CD4-positive, alpha-beta T cell treated with Interleukin-17A for 4 hours (primary cell): ENCODE data around the gene MLST8.

ENCODE experiments used
- DNase-seq: peaks from one replicate; pipeline ENCODE4 v3.0.0-alpha.2; 2020; ENCODE audit warnings: mixed read lengths

The MLST8 gene, protein sequence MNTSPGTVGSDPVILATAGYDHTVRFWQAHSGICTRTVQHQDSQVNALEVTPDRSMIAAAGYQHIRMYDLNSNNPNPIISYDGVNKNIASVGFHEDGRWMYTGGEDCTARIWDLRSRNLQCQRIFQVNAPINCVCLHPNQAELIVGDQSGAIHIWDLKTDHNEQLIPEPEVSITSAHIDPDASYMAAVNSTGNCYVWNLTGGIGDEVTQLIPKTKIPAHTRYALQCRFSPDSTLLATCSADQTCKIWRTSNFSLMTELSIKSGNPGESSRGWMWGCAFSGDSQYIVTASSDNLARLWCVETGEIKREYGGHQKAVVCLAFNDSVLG

DNA sequence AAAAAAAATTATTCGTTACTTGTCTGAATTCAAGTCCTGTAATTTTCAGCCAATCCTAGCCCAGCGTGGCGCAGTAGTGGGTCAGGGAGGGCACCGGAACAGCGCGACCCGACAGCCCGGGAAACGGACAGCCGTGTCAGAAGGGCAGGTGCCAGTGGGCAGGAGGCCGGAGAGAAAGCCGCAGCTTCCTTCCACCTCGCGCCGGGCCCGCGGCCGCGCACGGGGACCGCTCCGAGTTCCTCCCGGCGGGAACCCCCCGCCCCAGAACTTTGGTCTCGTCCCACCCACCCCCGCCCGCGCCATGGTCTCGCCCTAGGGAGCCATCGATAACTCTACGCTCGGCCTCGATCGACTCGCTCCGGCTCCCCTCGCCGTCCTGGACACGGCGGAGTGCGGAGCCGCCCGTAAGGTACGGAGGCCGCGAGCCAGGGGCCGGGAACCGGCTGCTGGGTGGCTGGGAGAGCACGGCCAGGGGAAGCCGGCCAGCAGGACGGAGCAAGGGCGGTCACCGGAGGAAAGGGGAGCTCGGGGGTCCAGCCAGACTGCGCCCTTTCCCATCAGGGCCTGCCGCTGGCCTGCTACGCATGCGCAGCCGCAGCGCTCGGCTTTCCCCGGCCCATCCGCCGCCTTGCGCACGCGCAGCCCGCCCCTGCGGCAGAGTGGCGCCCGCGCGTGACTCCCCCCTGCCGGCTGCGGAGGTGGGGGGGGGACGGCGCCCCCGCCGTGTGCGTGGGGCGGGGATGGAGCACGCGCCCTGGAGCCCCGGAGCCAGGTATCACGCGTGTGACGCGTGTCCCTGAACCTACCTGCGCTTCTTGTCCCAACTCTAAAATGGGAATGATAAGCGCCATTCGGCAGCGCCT, at the start of gene MLST8:
TSS of gene MLST8 (plus strand) at position 351 of the 863 bp plus-strand sequence. CDS start 632 bp downstream, outside the sequence.
- peak; percentile 95 for DNase-seq

DNA sequence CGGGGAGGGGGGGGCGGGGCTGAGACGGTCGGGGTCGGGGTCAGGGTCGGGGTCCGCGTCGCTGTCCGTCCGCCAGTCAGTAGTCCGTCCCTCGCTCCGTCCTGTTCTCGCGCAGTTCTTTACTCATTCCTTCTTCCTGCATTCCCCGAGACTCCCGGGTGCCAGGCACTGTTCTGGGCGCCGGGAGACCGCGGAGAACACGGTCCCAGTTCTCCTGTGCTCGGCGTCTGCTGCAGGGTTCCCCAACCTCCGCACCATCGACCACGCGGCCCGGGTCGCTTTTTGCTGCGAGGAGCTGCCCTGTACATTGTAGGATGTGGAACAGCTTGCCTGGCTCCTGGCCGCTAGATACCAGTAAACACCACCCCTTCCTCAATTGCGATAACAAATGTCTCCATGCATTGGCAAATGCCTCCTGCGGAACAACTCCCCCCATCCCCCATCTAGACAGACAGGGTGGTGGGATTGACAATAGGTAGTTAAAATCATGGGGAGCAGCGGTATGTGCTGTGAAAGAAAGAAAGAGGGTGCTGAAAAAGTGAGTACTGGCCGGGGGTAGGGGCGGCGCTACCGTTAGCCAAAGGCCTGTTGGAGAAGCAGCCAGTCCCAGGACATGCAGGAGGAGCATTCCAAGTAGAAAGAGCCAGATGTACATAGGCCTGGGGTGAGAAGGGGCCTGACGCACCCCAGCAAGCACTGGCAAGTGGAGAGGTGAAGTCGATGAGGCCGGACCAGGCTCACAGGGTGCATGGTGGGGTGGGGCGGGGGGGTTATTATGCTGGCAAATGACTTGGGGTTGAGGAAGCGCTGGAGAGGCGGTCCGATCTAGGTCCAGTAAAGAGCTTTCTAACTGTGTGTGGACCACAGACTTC, 49.0 kb upstream of the MLST8 start:
- peak; percentile 22 for DNase-seq

DNA sequence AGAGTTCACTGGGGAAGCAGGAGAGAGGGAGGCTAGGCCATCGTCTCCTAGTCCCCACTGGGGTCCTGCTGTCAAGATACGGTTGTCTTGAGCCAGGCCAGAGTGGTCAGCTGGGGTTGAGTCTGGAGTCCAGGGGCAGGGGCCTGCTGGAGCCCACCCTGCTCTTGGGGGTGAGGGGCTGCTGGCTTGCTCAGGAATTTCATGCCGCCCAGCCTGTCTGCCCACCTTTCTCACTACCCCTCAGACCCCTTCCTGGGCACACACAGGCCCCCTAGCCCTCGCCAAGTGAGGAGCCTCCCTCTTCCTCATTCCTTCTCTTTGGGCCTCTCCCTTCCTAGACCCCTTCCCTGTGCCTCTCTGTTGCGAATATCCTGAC, 48.4 kb upstream of the MLST8 start:
- DNase-seq, result no peak

DNA sequence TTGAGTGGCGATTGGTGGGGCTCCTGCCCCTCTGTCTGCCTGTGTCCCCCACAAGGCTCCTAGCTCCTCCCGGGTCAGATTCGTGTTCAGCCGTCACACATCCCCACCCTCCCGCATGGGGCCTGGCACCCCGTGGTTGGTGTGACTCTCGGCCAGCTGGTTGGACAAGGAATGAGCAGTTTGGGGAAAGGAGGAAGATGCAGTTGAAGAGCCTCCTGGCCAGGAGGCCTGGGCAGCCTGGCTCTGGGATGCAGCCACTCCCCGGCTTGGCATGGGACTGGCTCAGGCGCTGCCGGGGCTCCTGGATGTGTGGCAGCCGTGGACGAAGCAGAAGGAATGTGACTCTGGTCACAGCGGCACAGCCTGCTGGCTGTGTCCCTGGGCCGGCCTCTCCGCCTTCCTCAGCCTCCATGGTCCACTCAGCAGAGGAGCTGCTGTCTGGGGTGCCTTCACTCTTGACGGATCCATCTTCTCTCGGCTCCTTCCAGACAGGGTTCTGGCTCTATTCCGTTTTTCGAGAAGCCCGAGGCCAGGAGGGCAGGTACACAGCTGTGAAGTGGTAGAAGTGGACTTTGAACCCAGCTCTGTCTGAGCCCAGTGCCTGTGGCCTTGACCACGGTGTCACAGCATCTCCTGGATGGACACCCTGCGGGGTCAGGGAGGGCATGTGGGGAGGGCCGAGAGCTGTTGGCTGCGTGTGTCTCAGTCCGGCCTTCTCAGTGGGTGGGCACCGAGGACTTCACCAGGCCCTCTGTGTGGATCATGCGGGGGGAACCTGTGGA, 47.6 kb upstream of the MLST8 start:
- no peak for DNase-seq

DNA sequence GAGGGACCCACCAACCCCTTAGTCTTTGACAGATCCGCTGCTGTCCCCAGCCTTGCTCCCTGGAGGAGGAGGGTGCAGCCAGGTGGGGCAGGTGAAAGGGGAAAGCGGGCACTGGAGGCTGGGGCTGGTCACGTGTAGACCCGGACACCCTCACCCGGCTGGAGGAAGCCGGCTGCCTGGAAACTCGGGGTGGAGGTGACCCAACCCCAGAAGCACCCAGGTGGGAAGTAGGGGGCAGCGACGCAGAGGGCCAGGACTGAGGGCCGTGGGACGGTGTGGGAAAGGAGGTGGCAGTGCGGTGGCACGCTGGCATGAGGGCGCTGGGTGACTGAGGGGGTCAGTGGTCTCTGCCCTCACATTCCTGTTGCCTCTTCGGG, 47.0 kb upstream of the MLST8 start:
- no peak for DNase-seq

DNA sequence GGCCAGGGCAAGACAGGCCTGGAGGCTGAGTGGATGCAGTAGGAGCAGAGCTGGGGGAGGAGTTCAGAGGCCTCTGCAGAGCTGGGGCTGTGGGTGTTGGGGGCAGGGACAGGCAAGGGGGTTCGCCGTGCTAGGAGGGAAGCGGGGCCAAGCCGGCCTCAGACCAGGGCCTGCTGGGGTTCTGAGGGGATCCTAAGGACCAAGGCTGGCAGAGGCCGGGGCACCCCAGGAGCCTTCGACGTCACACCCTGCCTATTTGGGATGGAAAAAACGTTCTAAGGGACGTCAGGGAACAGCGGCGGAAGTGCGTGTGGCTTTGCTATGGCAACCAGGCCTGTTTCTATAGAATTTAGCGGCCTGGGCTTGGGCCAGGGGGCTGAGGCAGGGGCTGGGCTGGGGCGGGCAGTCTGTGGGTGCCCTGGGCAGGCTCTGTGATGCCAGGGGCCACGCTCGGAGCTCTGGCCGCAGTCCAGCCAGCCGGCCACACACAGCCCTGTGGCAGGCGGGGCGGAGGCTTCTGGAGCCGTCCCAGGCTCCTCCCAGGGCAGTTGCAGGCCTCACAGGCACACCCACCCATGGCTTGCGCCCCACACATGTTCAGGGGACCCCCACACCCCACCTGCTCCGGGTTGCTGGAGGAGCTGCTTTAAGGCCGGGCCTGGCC, 45.9 kb upstream of the MLST8 start:
- DNase-seq, result no peak

DNA sequence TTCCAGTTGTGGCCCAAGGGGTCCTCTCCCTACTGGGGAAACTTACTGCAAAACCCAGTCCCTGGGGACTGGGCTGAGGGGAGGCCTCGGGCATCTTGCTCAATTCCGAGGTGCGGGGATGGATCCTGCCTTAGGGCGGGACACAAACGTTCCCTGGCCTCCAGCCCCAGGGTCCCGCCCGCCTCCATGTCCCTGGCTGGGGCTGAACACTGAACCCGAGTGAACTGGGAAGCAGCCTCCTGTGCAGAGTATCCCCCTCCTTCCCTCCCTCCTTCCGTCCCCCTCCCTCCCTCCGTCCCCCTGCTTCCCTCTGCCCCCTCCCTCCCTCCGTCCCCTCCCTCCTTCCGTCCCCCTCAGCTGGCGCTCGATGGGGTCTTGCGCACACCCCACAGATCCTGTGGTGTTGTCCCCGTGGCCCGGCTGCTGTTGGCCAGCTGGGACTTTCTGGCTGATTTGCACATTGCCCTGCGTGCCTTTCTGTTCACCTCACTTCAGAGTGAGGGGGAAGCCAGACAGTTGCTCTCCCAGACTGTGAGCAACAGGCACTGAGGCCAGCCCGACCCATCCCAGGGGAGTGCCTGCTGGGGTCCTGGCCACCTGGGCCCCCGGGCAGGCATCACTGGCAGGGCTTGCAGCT, 44.2 kb upstream of the MLST8 start:
- DNase-seq, result no peak

DNA sequence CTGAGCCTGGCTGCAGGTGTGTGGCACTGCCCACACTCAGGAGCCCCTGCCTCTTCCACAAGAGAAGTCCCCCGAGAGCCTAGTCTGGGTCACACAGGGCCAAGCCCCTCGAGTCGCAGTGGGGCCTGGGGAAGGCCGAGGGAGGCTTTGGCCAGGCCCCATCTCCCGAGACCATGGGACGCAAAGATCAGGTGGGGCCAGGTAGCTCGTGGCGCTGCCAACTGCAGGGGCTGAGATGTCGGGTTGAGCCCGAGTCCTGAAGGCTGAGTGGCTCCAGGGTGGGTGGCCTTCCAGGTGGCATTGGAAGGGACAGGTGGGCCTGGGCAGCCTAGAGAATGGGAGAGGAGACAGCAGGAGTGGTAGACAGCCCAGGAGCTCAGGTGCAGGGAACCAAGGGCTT, 43.3 kb upstream of the MLST8 start:
- DNase-seq, result no peak

DNA sequence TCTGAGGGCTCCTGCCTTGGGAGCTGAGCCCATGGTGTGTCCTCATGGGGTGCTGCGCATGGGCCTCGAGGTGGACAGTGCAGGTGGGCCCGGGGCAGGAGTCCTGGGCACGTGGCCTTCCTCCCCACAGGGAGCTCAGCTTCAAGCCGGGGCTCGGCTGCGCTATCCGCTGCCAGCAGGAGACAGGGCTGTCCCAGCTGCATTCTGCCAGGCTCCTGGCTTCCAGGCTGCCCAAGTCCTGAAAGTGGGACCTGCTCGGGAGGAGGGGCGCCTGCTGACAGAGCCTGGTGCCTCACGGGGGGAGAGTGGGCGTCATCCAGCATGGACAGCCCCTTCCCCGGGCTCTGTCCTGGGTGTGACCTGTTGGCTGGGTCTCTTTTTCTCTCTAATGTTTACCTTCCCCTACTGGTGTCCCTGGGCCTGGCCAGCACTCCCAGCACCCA, 42.6 kb upstream of the MLST8 start:
- DNase-seq, result no peak

DNA sequence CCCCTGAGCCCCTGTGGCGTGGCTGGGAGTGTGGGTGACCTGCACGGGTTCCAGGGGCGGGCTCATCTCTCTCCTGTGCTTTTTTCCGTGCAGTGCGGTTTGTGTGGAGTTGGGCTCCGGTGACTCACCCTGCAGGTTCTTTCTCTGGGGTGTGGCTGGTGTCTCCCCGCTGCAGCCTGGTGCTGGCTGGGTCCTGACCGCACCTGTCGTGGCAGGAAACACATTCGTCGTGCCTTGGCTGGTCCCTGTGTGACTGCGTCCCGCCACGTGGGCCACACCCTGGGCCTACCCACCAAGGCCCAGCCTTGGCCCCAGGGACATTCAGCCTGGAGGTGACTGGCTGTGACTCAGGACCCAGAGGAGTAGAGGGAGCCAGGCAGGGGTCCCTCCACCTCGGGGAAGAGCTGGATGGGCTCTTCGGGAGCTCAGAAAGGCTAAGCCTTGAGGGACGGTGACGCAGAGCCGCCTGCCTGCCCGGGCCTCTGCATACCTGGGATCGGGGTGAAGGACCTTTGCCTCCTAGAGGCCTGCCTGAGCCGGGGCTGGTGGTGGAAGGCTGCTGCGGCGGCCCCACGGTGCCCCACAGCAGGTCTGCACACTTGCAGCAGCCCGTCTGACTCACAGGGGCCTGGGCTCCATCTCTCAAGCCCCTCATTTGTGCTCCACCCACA, 41.9 kb upstream of the MLST8 start:
- peak; percentile 19 for DNase-seq

DNA sequence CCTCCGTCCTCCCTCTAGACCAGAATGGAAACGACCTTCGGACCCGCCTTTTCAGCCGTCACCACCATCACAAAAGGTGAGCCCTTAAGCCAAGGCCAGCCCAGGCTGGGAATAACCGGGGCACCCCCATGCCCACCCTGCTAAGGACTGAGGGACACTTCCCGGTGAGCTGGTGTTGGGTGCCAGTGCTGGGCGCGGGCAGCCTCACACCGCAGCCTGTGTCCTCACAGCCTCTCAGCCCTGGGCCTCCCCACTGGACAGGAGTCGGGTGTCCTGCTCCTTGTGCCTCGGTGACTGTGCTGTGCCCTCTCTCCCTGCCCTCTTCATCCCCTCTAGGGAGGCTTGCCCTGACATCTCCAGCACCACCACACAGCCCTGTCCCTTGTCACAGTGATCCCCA, 39.4 kb upstream of the MLST8 start:
- no peak for DNase-seq

DNA sequence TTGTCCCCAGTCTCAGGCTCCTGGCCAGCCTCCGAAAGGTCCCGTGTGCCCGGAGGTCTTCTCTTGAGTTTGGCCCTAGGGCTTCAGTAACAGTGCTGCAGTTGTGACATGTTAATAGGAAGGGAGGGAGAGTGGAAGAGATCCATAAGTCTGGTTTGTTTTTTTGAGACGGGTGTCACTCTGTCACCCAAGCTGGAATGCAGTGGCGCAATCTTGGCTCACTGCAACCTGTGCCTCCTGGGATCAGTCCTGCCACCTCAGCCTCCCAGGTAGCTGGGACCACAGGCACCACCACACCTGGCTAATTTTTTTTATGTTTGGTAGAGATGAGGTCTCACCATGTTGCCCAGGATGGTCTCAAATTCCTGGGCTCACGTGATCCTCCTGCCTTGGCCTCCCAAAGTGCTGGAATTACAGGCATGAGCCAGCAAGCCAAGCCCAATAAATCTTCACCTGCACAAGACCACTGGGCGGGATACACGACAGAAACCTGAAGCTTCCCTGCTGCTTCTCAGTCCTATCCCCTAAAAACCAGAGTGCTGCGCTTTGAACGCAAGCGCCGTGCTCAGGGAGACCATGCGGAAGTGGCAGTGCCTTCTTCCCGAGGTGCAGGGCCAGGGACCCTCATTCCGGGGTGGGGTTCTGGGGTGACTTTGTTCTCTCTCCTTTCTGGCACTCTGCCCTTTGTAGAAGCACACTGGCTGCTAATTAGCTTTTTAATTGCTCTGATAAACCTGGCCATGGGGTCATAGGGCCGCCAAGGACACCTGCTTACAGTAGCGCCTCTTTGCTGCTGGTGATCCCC, 38.8 kb upstream of the MLST8 start:
- no peak for DNase-seq

DNA sequence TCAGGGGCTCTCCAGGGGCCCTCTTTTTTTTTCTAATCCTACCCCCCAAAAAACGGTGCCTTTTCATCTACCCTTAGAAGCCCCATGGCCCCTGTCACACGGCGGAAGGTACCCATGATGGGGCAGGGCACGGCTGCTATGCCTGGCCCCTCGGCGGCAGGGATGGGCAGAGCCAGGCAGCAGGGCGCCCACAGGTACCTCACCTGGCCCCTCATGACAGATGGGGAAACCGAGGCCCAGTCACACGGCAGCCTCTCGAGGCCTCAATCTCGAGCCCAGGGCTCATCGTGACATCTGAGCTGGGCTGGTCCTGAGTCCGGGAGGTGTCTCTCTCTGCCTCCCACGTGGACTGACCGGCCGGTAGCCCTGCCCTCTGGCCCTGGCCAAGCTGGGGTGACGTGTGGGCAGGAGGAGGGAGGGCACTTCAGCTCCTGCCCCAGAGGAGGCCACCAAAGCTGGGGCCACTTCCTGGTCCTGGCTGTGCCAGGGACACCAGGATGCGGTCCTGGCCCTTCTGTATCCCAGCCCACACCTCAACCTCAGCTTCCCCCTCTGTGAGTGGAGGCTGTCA, 38.1 kb upstream of the MLST8 start:
- DNase-seq, result no peak

DNA sequence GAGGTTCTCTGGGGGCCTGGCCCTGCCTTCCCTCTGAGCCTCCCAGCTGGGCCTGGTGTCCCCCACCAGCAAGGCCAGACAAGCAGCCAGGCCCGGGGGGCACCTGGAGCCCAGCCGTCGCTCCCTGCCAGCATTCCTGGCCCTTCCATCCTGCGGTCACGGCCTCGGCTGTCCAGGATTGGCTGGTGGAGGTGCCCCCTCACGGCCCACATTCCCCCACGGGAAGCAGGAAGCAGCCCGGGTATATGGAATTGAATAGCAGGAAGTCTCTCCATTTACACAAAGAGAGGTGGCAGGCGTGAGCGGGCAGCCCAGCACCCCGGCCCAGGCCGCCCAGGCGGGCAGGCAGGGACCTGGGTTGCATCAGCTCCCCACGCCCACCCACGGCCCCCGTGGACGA, 35.2 kb upstream of the MLST8 start:
- no peak for DNase-seq

DNA sequence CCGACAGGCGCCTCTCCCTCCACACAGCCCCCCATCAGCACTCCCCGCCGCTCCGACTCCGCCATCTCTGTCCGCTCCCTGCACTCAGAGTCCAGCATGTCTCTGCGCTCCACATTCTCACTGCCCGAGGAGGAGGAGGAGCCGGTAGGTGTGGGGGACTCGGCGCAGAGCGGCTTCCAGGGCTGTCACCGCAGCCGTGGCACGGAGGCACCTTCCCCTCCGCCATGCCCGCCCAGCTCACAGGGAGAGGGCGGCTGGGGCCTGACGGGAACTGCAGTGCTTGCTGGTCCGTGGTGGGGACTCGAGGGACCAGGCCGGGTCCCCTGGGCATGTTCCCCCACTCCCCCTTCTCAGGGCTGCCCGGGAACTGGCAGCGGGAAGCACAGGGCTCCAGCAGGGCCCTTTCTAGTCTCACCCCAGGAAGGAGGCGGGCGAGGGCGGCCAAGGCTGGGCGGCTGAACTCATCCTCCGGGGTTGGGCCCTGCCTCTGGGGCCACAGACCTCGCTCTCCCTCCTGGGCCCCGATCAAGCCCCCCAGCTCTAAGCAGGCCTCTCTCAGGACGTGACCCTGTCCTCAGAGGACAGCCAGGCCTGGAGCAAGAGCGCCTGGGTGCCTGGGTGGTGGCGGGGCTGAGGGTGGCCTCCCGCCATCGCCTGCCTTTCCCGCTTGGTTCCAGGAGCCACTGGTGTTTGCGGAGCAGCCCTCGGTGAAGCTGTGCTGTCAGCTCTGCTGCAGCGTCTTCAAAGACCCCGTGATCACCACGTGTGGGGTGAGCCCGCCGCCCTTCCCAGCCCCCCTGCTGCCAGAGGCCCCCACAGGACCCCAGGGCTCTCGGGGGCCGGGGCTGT, 34.4 kb upstream of the MLST8 start:
- no peak for DNase-seq

DNA sequence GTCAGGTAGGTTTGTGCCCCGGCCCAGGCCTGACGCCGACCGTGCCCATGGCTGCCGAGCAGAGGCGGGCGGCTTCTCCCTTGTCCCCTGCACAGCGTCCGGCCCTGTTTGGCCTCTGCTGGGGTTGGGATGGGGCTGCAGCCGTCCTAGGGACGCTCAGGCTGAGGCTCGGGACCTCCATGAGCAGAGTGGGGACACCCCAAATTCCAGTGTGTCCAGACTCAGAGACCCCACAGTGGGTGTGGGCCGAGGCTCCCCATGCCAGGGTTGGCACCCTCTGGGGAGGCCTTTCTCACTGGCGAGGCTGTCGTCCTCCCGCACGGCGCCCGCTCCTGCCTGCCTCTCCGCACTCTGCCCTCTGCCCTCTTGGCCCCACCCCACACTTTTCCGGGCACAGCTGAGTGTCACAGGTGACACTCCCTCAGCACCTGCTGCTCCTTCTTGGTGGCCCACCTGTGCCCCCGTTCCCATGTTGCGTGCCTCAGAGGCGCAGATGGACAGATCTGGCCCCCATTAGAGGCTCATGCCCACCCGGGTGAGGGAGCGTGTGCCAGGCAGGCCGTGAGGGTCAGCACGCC, 33.6 kb upstream of the MLST8 start:
- no peak for DNase-seq

DNA sequence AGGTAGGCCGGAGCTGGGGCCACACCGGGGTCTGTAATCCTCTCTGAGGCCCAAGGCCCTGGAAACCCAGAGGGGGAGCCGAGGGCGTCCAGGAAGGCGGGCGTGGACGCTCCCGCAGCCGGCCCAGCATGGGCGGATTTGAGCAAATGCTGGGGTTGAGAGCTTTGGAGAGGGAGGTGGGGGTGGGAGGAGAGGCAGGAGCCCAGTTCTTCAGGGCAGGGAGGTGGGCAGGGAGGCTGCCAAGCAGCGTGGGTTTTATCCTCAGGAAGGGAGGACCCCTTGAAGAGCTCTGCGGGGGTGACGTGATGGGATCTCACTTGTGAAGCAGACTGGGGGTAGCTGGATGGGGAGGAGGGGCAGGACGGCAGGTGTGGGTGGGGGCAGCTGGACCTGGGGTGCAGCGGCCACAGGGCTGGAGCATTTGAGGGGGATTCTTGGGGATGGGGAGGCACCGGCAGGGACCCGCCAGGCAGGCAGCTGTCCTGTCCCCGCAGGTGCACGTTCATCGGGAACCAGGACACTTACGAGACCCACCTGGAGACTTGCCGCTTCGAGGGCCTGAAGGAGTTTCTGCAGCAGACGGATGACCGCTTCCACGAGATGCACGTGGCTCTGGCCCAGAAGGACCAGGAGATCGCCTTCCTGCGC, 32.4 kb upstream of the MLST8 start:
- no peak for DNase-seq

DNA sequence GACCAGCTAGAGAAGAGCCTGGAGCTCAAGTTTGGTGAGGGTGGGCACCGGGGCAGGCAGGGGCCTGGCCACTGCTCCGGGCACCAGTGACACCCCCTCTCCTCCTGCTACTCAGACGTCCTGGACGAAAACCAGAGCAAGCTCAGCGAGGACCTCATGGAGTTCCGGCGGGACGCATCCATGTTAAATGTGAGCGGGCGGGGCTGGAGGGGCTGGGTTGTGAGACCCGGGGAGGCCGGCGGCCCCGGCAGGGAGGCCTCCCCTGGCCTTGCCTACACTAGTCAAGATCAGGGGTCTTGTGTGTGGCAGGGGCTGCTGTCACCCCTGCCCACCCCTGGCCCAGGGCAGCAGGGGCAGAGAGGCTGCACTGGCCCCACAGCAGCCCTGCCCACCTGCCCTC, 31.9 kb upstream of the MLST8 start:
- DNase-seq, result no peak
